Upper lobe of right lung (tissue), 1 donor: ENCODE data around the gene ANKRD13A. TPM values are rescaled to one million over a fixed set of nuclear protein-coding genes. Genes with fewer than 3 reads are reported as not detected.

Experiments used
- ATAC-seq: fragments of 200-7000 bp; cut with Tn5 transposase; one replicate; pipeline ENCODE4 v1.9.1; 2020; ENCODE audit warnings: mild to moderate bottlenecking, moderate library complexity
- DNase-seq: peaks from one replicate; pipeline ENCODE4 v3.0.0-alpha.2; 2020
- H3K27ac ChIP-seq: fragments of 200-600 bp; one replicate; pipeline ENCODE4 v1.8.0; 2022
- H3K27me3 ChIP-seq: fragments of 200-600 bp; one replicate; pipeline ENCODE4 v1.8.0; 2022; ENCODE audit warnings: mild to moderate bottlenecking
- H3K36me3 ChIP-seq: fragments of 200-600 bp; one replicate; pipeline ENCODE4 v1.8.0; 2022
- H3K4me1 ChIP-seq: fragments of 200-600 bp; one replicate; pipeline ENCODE4 v1.8.0; 2022
- H3K4me3 ChIP-seq: fragments of 200-600 bp; one replicate; pipeline ENCODE4 v1.8.0; 2022; ENCODE audit warnings: mild to moderate bottlenecking
- H3K9me3 ChIP-seq: fragments of 200-600 bp; one replicate; pipeline ENCODE4 v1.8.0; 2022
- intact Hi-C: fragments of 100-400 bp; cut with DNase I; formaldehyde crosslinking; loops from one replicate; pipeline ENCODE4 v1.11.0; 2022
- total RNA-seq: library from RNA; stranded (reverse); fragmentation: NEBNext Ultra II Directional; extraction: Animal tissue kit (Norgen Biotek cat#: 25700); gene quantifications from one replicate; pipeline ENCODE4 v1.2.1, GENCODE V29; 2021
- TF ChIP-seq, protein P1 (sequence below): fragments of 200-600 bp; IDR thresholded peaks from one replicate; pipeline ENCODE4 v1.8.0; 2022; ENCODE audit warnings: antibody characterized with exemption
- donor health status: DM: no; HTN: yes; CAD: no; lungs with severe emphysema.

Gene ANKRD13A
- total RNA-seq, 1 donor from 2014 or later: 54.0 TPM

DNA sequence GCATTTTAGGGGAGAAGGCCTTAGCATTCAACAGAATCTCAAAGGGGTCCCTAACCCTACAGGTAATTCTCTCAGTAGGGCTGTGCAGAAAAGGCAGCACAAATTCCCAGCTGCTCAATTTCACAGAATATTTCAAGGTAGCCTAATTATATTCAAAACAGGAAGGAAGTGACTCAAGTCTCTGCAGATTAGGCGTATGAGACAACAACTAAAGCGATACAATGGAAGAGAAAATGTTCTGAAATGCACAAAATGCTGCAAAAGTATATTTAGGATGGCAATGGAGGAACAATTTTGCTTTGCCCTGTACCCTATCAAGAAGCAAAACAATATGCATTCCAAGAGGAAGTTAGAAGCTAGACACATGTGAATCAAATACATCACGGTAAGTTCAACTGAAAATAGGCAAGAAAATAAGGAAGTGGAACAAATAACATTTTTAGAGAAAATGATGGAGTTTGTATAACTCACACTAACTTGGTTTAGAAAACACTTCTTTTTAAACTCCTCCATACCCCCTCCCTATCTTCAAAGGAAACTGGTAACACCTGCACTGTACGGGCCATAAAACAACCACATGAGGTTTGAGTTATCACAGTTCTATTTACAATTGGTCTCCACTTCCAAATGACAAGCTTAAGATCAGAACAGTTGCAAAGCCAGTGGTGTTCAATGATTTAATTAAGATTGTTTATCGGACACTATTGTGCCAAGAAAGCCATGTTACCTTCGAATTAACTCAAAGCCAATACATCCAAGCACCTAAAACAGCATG is 4.6 kb upstream of the ANKRD13A start:
- peak overlapping the region; percentile 83 for H3K4me3 ChIP-seq
- intact Hi-C loops: no loop called here
- peaks cover 20% of the 10 kb centered on the region for H3K36me3 ChIP-seq
- no peaks in the 10 kb centered on the region for H3K27me3 ChIP-seq
- H3K27ac ChIP-seq: peak overlapping the region; percentile 82
- DNase-seq: no peak
- H3K4me1 ChIP-seq: peaks cover 25% of the 10 kb centered on the region
- H3K9me3 ChIP-seq: no peaks in the 10 kb centered on the region
- no peak for ATAC-seq
- TF ChIP-seq, protein P1, sequence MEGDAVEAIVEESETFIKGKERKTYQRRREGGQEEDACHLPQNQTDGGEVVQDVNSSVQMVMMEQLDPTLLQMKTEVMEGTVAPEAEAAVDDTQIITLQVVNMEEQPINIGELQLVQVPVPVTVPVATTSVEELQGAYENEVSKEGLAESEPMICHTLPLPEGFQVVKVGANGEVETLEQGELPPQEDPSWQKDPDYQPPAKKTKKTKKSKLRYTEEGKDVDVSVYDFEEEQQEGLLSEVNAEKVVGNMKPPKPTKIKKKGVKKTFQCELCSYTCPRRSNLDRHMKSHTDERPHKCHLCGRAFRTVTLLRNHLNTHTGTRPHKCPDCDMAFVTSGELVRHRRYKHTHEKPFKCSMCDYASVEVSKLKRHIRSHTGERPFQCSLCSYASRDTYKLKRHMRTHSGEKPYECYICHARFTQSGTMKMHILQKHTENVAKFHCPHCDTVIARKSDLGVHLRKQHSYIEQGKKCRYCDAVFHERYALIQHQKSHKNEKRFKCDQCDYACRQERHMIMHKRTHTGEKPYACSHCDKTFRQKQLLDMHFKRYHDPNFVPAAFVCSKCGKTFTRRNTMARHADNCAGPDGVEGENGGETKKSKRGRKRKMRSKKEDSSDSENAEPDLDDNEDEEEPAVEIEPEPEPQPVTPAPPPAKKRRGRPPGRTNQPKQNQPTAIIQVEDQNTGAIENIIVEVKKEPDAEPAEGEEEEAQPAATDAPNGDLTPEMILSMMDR: no peak

DNA sequence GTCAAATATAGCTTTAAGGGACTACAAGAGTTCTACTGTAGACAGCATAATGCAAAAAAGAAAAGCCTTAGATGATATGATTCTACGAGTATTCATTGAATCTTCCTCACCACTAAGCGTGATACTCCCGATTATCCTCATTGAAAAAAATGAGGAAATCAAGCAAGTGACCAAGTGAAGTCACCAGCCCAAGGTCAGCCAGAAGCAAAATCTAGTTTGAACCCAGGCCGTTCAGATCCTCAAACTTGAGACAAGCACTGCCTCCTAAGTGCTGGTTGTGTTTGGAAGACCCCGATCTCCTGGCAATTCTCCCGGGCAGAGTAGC is 3.9 kb upstream of the ANKRD13A start:
- Histone ChIP-seq H3K4me1 (peaks cover 29% of the 10 kb centered on the region), H3K36me3 (peaks cover 13% of the 10 kb centered on the region), H3K27ac (peak overlapping the region; percentile 82), H3K9me3 (no peaks in the 10 kb centered on the region), H3K27me3 (no peaks in the 10 kb centered on the region), H3K4me3 (peak overlapping the region; percentile 83)
- ATAC-seq (no peak), DNase-seq (no peak)
- intact Hi-C loops: no loop called here
- TF ChIP-seq, protein P1: no peak

DNA sequence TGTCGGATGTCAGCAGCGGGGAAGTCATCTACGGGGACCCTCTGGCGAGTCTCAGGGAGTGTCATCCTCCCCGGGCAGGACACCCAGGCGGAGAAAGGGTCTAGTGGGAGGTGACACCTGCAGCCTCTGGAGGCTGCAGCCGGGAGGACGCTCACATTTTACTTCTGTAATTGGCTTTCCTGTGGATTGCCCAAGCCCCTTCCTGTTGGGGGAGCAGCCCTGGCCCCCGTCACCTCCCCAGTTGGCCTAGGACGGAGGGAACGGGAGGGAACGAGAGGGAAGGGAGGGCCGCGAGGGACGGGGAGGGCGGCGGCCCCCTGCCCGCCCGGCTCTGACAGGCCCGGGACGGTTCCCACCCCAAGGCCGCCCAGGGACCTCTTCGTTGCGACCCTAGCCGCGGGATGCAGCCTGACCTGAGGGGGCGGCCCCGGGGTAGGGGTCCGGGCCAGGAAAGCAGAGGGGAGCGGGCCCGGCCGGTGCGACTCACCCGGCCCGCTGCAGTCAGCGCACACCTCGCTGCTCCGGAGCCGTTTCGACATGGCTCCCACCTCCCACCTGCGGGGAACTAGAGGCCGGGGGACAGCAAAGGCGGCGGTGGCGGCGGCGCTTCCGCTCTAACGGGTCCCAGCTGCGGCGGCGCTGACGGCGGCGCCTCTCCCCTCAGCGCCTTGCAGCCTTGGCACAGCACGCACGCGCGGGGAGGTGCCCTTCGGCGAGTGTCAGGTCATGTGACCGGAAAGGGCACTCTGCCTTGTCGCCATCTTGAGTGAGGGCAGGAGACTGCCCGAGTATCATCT is 3.3 kb upstream of the ANKRD13A start, which contains the start of gene GIT2:
Gene GIT2, minus strand, starts transcription at position 683 of the 797 bp plus-strand sequence. Its CDS starts 144 bp downstream, at position 539.
- Histone ChIP-seq H3K4me1 (peaks cover 32% of the 10 kb centered on the region), H3K27ac (peak within 1 kb of the TSS; percentile 82), H3K27me3 (no peaks in the 10 kb centered on the region), H3K36me3 (peaks cover 7% of the 10 kb centered on the region), H3K4me3 (peak within 1 kb of the TSS; percentile 83), H3K9me3 (no peaks in the 10 kb centered on the region)
- TF ChIP-seq, protein P1: no peak
- DNase-seq: peak; percentile 97
- intact Hi-C loops: no loop called here
- ATAC-seq: peak; percentile 91

DNA sequence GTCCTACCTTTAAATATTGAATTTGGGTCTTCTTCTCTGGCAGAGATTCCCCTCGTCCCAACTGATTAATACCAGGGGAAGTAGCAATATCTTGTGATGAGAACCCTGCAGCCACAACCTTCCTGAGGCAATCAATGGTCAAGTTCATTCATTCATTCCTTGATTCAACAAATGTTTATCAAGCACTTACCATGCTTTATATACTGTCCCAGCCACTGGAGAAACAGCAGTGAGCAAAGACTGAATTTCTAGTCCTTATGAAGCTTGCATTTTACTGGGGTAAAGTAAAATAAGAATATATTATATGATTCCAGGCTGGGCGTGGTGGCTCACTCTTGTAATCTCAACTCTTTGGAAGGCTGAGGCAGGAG is 2.8 kb upstream of the ANKRD13A start:
- TF ChIP-seq, protein P1: no peak
- no peak for ATAC-seq
- peaks cover 2% of the 10 kb centered on the region for H3K36me3 ChIP-seq
- peak overlapping the region; percentile 83 for H3K4me3 ChIP-seq
- no peaks in the 10 kb centered on the region for H3K9me3 ChIP-seq
- peaks cover 36% of the 10 kb centered on the region for H3K4me1 ChIP-seq
- H3K27ac ChIP-seq: peak overlapping the region; percentile 82
- intact Hi-C loops: no loop called here
- no peak for DNase-seq
- H3K27me3 ChIP-seq: no peaks in the 10 kb centered on the region

DNA sequence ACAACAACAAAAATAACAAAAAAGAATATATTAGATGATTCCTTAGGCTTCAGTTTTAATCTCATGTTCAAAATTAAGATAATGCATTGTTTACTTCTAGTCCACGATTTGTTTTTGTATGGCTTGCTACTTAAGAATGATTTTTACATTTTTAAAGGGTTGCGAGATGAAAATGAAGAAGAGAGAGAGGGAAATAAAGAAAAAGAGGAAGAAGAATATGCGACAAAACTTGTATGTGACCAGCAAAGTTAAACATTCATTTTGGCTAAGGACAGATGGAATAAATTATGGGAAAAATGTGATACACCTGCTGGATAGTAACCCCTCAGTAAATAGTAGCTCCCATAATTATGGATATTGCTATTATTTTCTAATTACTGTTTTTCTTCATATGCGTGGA is 1.8 kb upstream of the ANKRD13A start:
- intact Hi-C loops: no loop called here
- Histone ChIP-seq H3K4me1 (peaks cover 45% of the 10 kb centered on the region), H3K27ac (no peak overlapping the region), H3K27me3 (no peaks in the 10 kb centered on the region), H3K9me3 (no peaks in the 10 kb centered on the region), H3K36me3 (no peaks in the 10 kb centered on the region), H3K4me3 (no peak overlapping the region)
- ATAC-seq: no peak
- TF ChIP-seq, protein P1: no peak
- DNase-seq: no peak
